GM19025 (cell line): ENCODE results near the gene FRMD4A.

Source experiments
- ATAC-seq: cut with Tn5 transposase; IDR thresholded peaks from one replicate; pipeline ENCODE4 v1.9.1; 2021; ENCODE audit warnings: mild to moderate bottlenecking, low read depth, moderate library complexity; ENCODE audit not compliant: unreplicated experiment

FRMD4A gene

GRCh38 chr10:14330388-14331061 lies at the start of gene FRMD4A:
Gene FRMD4A (minus strand): TSS chr10:14330924.
- no peak for ATAC-seq

GRCh38 chr10:14379556-14380280 lies 49.0 kb upstream of the FRMD4A start:
- ATAC-seq: no peak

- no peak for ATAC-seq
Measured at GRCh38 chr10:14378387-14378960, 47.8 kb upstream of the FRMD4A start.

- ATAC-seq: no peak
Measured at GRCh38 chr10:14377591-14378175, 47.0 kb upstream of the FRMD4A start.

GRCh38 chr10:14374745-14375445 lies 44.2 kb upstream of the FRMD4A start:
- ATAC-seq: no peak

- no peak for ATAC-seq
Measured at GRCh38 chr10:14372606-14373005, 41.9 kb upstream of the FRMD4A start.

GRCh38 chr10:14371581-14371980 lies 40.9 kb upstream of the FRMD4A start:
- no peak for ATAC-seq

- no peak for ATAC-seq
Measured at GRCh38 chr10:14370894-14371293, 40.2 kb upstream of the FRMD4A start.

GRCh38 chr10:14369906-14370305 lies 39.2 kb upstream of the FRMD4A start:
- ATAC-seq: no peak

- no peak for ATAC-seq
Measured at GRCh38 chr10:14366760-14367159, 36.0 kb upstream of the FRMD4A start.

- no peak for ATAC-seq
Measured at GRCh38 chr10:14365266-14365665, 34.5 kb upstream of the FRMD4A start.

- ATAC-seq: no peak
Measured at GRCh38 chr10:14362104-14362503, 31.4 kb upstream of the FRMD4A start.

GRCh38 chr10:14360961-14361360 lies 30.2 kb upstream of the FRMD4A start:
- ATAC-seq: no peak

GRCh38 chr10:14360515-14360914 lies 29.8 kb upstream of the FRMD4A start:
- no peak for ATAC-seq

- no peak for ATAC-seq
Measured at GRCh38 chr10:14358886-14359573, 28.3 kb upstream of the FRMD4A start.

GRCh38 chr10:14356921-14357320 lies 26.2 kb upstream of the FRMD4A start:
- ATAC-seq: no peak

- ATAC-seq: no peak
Measured at GRCh38 chr10:14355750-14356149, 25.0 kb upstream of the FRMD4A start.

- no peak for ATAC-seq
Measured at GRCh38 chr10:14353291-14353913, 22.7 kb upstream of the FRMD4A start.

- ATAC-seq: no peak
Measured at GRCh38 chr10:14350006-14350405, 19.3 kb upstream of the FRMD4A start.

GRCh38 chr10:14349081-14349480 lies 18.4 kb upstream of the FRMD4A start:
- ATAC-seq: no peak
